SU-DHL-6 (cell line): ENCODE data around the gene MRPS10.

Experiments used
- EZH2phosphoT487 ChIP-seq: fragments of 200-600 bp; sonication (generic), shearing (Covaris generic); conservative IDR thresholded peaks from 2 replicates; pipeline ENCODE4 v1.6.1; 2018; ENCODE audit warnings: mild to moderate bottlenecking, antibody characterized with exemption, low read length, moderate library complexity, mixed read lengths
- TF ChIP-seq, protein P1 (sequence below): fragments of 200-600 bp; sonication (generic); IDR thresholded peaks from one replicate; pipeline ENCODE4 v1.5.1; 2017; ENCODE audit warnings: antibody characterized with exemption, mild to moderate bottlenecking, low read length, moderate library complexity; ENCODE audit not compliant: insufficient read depth, poor library complexity, severe bottlenecking

DNA sequence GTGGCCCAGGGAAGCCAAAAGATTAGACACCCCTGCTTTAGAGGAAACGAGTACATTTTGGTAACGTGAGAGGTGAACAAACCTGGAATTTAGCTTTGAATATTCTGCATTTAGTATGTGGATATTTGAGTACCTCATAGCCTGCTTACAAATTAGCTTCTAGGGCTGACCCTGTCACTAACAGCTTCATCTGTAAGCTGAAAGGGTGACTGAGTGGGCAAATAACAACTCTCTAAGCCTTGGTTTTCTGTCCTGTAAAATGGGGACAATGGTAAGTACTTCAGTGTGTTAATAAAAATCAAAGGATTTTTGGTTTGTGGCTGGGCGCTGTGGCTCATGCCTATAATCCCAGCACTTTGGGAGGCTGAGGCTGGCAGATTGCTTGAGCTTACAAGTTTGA lies 14.5 kb downstream of the MRPS10 start:
- TF ChIP-seq, protein P1, sequence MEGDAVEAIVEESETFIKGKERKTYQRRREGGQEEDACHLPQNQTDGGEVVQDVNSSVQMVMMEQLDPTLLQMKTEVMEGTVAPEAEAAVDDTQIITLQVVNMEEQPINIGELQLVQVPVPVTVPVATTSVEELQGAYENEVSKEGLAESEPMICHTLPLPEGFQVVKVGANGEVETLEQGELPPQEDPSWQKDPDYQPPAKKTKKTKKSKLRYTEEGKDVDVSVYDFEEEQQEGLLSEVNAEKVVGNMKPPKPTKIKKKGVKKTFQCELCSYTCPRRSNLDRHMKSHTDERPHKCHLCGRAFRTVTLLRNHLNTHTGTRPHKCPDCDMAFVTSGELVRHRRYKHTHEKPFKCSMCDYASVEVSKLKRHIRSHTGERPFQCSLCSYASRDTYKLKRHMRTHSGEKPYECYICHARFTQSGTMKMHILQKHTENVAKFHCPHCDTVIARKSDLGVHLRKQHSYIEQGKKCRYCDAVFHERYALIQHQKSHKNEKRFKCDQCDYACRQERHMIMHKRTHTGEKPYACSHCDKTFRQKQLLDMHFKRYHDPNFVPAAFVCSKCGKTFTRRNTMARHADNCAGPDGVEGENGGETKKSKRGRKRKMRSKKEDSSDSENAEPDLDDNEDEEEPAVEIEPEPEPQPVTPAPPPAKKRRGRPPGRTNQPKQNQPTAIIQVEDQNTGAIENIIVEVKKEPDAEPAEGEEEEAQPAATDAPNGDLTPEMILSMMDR, result no peak
- no peak for TF ChIP-seq EZH2phosphoT487
